NCI-H128 (cell line): Measurements from ENCODE around the gene FICD.

Experiments used
- DNase-seq: peaks from one replicate; lab custom pipeline; 2025; ENCODE audit not compliant: unreplicated experiment; lab: John Stamatoyannopoulos, UW

Gene FICD

GRCh38 chr12:108498136-108498535, 16.9 kb upstream of the FICD start:
- DNase-seq: no peak

GRCh38 chr12:108502922-108503321, 12.2 kb upstream of the FICD start:
- no peak for DNase-seq

DNA sequence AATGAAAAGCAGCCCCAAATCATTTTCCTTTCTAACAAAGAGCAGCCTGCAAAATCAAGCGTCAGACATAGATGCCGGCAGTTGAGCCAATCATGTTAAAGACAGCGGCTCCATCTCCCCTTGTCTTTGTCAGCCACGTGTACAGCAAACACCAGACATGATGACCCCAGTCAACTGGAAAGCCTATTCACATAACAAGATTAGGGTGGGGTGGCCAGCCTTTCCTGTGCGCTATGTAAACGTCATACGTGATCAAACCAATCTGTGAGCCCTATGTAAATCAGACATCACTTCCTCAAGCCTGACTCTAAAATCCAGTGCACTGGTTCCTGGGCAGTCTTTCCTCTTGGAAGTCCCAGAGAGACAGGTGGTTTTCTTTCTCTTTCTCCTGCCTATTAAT, 9.9 kb upstream of the FICD start:
- no peak for DNase-seq

GRCh38 chr12:108507971-108508642, 7.0 kb upstream of the FICD start:
- no peak for DNase-seq

GRCh38 chr12:108509806-108510205, 5.3 kb upstream of the FICD start:
- no peak for DNase-seq

GRCh38 chr12:108510836-108511235, 4.2 kb upstream of the FICD start:
- no peak for DNase-seq

DNA sequence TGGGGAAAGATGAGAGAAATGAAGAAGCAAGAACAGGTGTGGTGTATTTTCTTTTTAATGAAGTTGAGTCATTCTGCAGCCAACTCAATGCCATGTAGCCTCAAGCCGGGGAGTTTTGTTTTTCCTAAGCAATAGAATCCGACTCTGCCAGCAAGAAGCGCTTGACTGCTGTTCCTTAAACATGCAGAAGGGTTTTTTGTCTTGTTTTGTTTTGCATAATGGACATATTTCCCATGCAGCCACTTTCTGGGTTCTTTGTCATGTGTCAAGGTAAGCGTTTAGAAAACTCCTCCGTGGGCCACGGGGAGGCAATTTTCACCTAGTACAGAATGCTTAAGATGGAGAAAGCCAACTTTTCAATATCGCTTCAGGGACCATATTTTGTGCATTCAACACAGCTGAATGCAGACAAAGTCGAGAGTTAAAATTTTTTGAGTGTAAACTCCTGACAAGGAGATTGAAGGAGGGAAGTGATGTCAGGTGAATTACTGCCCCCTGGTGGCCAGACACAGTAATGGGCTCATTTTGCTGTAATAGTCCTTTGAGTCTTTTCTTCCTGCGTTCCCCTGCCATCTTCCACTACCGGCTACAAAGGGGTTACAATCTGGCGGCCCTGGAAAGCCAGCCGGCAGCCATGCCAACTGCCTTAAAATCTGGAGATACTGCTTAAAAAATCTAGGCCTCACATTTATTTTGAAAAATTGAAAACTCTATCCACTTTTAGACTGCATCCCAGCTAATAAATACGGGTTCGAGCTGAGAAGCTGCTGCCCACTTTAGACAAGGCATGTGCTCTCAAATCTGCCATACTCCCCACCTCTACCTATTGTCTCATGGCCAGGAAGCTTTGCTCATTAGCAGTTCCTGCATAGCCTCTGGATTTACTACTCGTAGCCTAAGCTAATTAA, 3.2 kb upstream of the FICD start:
- peak; percentile 38 for DNase-seq

- DNase-seq: no peak
Measured at GRCh38 chr12:108514468-108514972, 557 bp upstream of the FICD start.

DNA sequence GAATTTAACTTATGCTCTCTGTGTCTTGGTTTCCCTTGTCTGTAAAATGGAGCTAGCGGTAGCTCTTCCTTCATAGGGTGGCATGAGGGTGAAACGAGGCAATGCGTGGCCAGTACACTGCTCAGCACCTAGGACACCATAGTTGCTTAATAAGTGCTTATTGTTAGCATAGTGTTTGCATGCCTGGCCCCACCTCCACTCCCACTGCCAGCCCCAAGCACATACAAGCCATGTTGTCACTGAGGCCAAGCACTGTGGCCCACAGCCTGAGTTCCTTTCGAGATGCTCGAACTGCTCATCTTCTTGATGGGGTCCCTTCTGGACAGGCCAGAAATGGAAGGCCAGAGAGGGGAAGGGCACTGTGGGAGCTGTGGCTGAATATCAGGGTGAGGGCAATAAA, 839 bp downstream of the FICD start:
- no peak for DNase-seq

DNA sequence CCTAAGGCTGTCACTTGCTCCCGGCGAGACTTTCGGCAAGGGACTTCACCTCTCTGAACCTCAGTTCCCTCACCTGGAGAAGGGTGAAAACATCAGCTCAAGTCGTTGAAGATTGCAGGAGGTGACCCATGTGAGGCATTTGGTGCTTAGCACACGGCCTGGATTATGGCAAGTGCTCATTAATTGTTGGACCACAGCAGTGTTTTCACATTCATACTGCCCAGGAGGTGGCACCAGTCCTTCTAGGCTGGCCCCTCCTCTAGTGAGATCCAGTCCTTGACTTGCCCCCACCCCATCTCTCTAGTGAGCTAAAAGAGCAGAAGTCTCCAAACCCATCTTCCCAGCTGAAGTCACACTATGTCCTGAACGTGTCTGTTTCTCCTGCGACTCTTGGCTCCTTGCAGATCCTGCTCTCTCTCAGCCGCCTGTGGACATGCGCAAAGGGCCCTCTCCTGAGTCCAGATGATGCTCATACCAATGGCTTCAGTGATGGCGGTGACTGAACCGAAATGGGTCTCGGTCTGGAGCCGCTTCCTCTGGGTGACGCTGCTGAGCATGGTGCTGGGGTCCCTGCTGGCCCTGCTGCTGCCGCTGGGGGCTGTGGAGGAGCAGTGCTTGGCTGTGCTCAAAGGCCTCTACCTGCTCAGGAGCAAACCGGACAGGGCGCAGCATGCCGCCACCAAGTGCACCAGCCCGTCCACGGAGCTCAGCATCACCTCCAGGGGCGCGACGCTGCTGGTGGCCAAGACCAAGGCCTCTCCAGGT, 1.6 kb downstream of the FICD start:
- DNase-seq: no peak

GRCh38 chr12:108517288-108518100, 2.4 kb downstream of the FICD start:
- no peak for DNase-seq

DNA sequence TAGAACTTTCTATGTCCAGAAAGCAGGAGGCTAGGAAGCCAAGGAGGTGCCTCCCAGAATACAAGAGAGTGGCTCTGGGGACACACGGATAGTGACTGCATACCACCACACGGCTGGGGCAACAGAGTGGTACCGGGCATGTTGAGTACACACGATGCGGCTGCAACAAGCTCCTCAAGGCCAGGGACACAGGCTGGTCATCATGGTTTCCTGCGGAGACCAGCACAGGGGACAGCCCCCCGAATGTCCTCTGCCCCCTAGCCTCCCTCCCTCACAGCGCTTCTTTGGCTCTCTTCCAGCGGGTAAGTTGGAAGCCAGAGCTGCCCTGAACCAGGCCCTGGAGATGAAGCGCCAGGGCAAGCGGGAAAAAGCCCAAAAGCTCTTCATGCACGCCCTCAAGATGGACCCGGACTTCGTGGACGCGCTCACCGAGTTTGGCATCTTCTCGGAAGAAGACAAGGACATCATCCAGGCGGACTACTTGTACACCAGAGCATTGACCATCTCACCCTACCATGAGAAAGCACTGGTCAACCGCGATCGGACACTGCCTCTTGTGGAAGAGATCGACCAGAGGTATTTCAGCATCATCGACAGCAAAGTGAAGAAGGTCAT, 3.1 kb downstream of the FICD start:
- DNase-seq: no peak

GRCh38 chr12:108518716-108519496, 3.8 kb downstream of the FICD start:
- DNase-seq: no peak

GRCh38 chr12:108519558-108519957, 4.5 kb downstream of the FICD start:
- DNase-seq: no peak

- DNase-seq: no peak
Measured at GRCh38 chr12:108523365-108523764, 8.3 kb downstream of the FICD start.

DNA sequence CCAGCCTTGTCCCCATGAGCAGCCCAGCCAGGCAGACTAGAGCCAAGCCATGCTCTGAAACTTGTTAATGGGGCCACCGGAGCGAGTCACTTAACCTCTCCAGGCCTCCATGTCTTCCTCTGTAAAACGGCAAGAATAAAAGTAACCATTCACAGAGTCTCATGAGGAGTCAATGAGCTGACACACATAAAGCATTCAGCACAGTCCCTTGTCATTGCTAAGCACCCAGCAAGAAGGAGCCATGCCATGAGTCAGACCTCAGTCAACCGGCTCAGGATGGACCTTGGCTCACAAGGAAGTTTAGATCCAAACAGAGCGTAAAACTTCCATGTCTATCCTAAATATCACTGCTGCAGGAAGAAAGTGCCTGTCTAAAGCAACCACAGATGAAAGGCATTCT, 10.6 kb downstream of the FICD start:
- DNase-seq: no peak

DNA sequence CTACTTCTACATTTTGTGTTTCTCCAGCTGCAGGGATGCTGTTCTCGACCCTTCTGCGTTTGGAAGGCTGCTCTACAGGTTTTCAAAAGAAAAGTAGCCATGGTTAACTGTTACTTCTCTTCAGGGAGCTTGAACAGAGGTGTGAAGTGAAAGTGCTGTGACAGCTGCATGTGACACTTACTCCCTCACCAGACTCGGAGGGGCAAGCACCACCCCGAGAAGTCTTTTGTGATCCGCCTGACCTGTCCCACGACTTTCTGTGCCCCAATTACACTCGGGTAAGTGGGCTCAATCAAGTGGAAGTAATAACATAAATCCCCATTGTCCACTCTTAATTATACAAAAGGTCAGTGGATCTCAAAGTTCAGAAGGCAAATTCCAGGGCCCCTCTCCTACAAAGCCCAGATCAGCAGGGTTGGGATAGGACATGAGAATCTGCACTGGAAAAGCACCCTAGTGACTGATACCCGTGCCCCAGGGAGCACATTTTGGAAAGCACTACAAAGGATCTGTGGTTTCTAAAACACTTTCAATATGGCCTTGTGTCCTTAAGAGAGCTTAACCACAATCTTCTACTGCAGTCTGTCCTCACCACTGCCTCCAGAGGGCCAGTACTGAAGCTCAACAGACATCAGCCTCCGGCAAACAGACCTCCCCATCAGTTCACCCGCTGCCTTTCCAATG, 11.5 kb downstream of the FICD start:
- DNase-seq: no peak

GRCh38 chr12:108527166-108527496, 12.1 kb downstream of the FICD start:
- no peak for DNase-seq

GRCh38 chr12:108530161-108530560, 15.1 kb downstream of the FICD start:
- DNase-seq: no peak
